CD14-positive monocyte (primary cell): Measurements from ENCODE around the gene C4BPA. TPM values are rescaled to one million over a fixed set of nuclear protein-coding genes. Genes with fewer than 3 reads are reported as not detected.

Source experiments
- DNase-seq, 3 donors: peaks; one replicate each; pipeline ENCODE4 v3.0.0-alpha.2; 2011 to 2022
- H2AFZ ChIP-seq: 2 replicates; pipeline ENCODE4 v1.6.0; 2012; ENCODE audit warnings: mild to moderate bottlenecking, low read depth, low read length, inconsistent platforms; ENCODE audit not compliant: insufficient read depth, poor library complexity, severe bottlenecking
- H3K27ac ChIP-seq, 2 donors: 1 replicate in 1 of 2; 2 replicates in 1 of 2; pipeline ENCODE4 v1.5.1; 2012 to 2013; ENCODE audit warnings: low read length in 2 of 2, control low read depth in 1 of 2, inconsistent platforms in 1 of 2, low read depth in 1 of 2, mild to moderate bottlenecking in 1 of 2
- H3K27me3 ChIP-seq, 2 donors: one replicate each; pipeline versions ENCODE4 v1.6.0 to v1.6.1; 2011 to 2013; ENCODE audit warnings: low read length in 2 of 2; ENCODE audit not compliant: control insufficient read depth in 2 of 2, insufficient read depth in 2 of 2
- H3K36me3 ChIP-seq, 2 donors: replicated peaks in 1 of 2; 1 replicate in 1 of 2; 2 replicates in 1 of 2; pipeline versions ENCODE4 v1.5.1 to v1.6.1; 2012 to 2013; ENCODE audit warnings: low read length in 2 of 2, control low read depth in 1 of 2, inconsistent platforms in 1 of 2, mild to moderate bottlenecking in 1 of 2; ENCODE audit not compliant: insufficient read depth in 2 of 2, control insufficient read depth in 1 of 2
- H3K4me1 ChIP-seq, 2 donors: 1 replicate in 1 of 2; 2 replicates in 1 of 2; pipeline versions ENCODE4 v1.5.1 to v1.6.1; 2012 to 2013; ENCODE audit warnings: low read length in 2 of 2, control low read depth in 1 of 2, inconsistent platforms in 1 of 2, mild to moderate bottlenecking in 1 of 2, moderate library complexity in 1 of 2; ENCODE audit not compliant: insufficient read depth in 2 of 2, control insufficient read depth in 1 of 2
- H3K4me2 ChIP-seq: replicated peaks from 2 replicates; pipeline ENCODE3; 2012; ENCODE audit warnings: low read length, moderate library complexity, mild to moderate bottlenecking; ENCODE audit not compliant: poor library complexity, severe bottlenecking; ENCODE audit errors: extremely low read depth
- H3K4me3 ChIP-seq, 3 experiments: fragments of 200-600 bp in 1 of 3; sonication (generic) in 1 of 3; replicated peaks in 1 of 3; 1 replicate in 2 of 3; 2 replicates in 1 of 3; pipeline ENCODE4 v1.5.1; 2011 to 2013; ENCODE audit warnings: low read length in 3 of 3, mild to moderate bottlenecking in 3 of 3, control low read depth in 2 of 3, low read depth in 2 of 3, inconsistent platforms in 1 of 3, moderate library complexity in 1 of 3
- H3K79me2 ChIP-seq: 2 replicates; pipeline ENCODE4 v1.6.0; 2012; ENCODE audit warnings: mild to moderate bottlenecking, control low read depth, inconsistent platforms, low read length, moderate library complexity; ENCODE audit not compliant: insufficient read depth
- H3K9ac ChIP-seq: 2 replicates; pipeline ENCODE4 v1.6.0; 2017; ENCODE audit warnings: low read length, mild to moderate bottlenecking; ENCODE audit not compliant: insufficient read depth, poor library complexity, severe bottlenecking
- H3K9me3 ChIP-seq, 2 donors: replicated peaks in 1 of 2; 1 replicate in 1 of 2; 2 replicates in 1 of 2; pipeline versions ENCODE4 v1.5.1 to v1.6.1; 2012 to 2013; ENCODE audit warnings: low read length in 2 of 2, control low read depth in 1 of 2; ENCODE audit not compliant: control insufficient read depth in 1 of 2, insufficient read depth in 1 of 2
- H4K20me1 ChIP-seq: 2 replicates; pipeline ENCODE4 v1.6.0; 2012; ENCODE audit warnings: mild to moderate bottlenecking, low read length, control low read depth, moderate library complexity; ENCODE audit not compliant: insufficient read depth
- H3K27ac Mint-ChIP-seq, 7 donors: one replicate each; pipeline ENCODE4 v1.8.0; 2020; ENCODE audit warnings: mild to moderate bottlenecking in 7 of 7, mixed read lengths in 7 of 7, moderate library complexity in 6 of 7, inconsistent platforms in 2 of 7
- H3K27me3 Mint-ChIP-seq, 3 donors: one replicate each; pipeline ENCODE4 v1.8.0; 2021 to 2022; ENCODE audit warnings: low read depth in 3 of 3, mild to moderate bottlenecking in 3 of 3, mixed read lengths in 3 of 3, moderate library complexity in 3 of 3, inconsistent platforms in 1 of 3
- H3K36me3 Mint-ChIP-seq, 2 donors: one replicate each; pipeline ENCODE4 v1.8.0; 2020; ENCODE audit warnings: mixed read lengths in 2 of 2, inconsistent platforms in 1 of 2, mild to moderate bottlenecking in 1 of 2
- H3K4me1 Mint-ChIP-seq: one replicate; pipeline ENCODE4 v1.8.0; 2020; ENCODE audit warnings: mild to moderate bottlenecking, mixed read lengths
- H3K4me3 Mint-ChIP-seq, 2 donors: one replicate each; pipeline ENCODE4 v1.8.0; 2020; ENCODE audit warnings: mild to moderate bottlenecking in 2 of 2, mixed read lengths in 2 of 2, moderate library complexity in 1 of 2
- H3K9me3 Mint-ChIP-seq, 7 donors: one replicate each; pipeline ENCODE4 v1.8.0; 2020 to 2022; ENCODE audit warnings: mixed read lengths in 7 of 7, mild to moderate bottlenecking in 6 of 7, moderate library complexity in 6 of 7, inconsistent platforms in 2 of 7
- WGBS: methylation state at CpG from one replicate; pipeline ENCODE4 v1.1.5; 2013; ENCODE audit warnings: missing lambda C conversion rate; ENCODE audit not compliant: insufficient coverage; 5-methylcytosine and 5-hydroxymethylcytosine counted together
- intact Hi-C, 2 donors: fragments of 100-400 bp; cut with micrococcal nuclease; formaldehyde crosslinking; loops; one replicate each; pipeline versions ENCODE4 v1.15.0 to v1.15.1; 2023
- polyA plus RNA-seq, 3 donors: library from polyadenylated mRNA; depleted of rRNA in 1 of 3; unstranded in 2 of 3; stranded (reverse) in 1 of 3; fragments of 300-500 nt in 2 of 3; fragments of >200 nt in 1 of 3; fragmentation: Illumina TruSeq in 2 of 3; gene quantifications; 1 replicate in 2 of 3; 2 replicates in 1 of 3; pipeline ENCODE4 v1.2.3, GENCODE V29; 2012 to 2021
- TF ChIP-seq, protein P1 (sequence below): fragments of 200-600 bp; IDR thresholded peaks from one replicate; pipeline ENCODE4 v1.8.0; 2022; ENCODE audit warnings: antibody characterized with exemption, mild to moderate bottlenecking

Gene C4BPA
- polyA plus RNA-seq, 3 donors = 0.09 to 0.25 (median 0.13) TPM

GRCh38 chr1:207156826-207157225 lies 52.8 kb downstream of the C4BPA start:
- Histone ChIP-seq H3K9me3 (peaks cover 8 to 12% of the 10 kb centered on the region in 2 donors), H4K20me1 (no peaks in the 10 kb centered on the region), H2AFZ (no peak overlapping the region), H3K27ac (peak overlapping the region in 1 of 2 donors; percentile 61), H3K27me3 (no peaks in the 10 kb centered on the region), H3K4me1 (peaks cover 24 to 36% of the 10 kb centered on the region in 2 donors), H3K36me3 (no peaks in the 10 kb centered on the region), H3K4me2 (no peak overlapping the region), H3K4me3 (no peak overlapping the region), H3K79me2 (no peaks in the 10 kb centered on the region), H3K9ac (no peak overlapping the region)
- Mint-ChIP-seq H3K27ac (peak overlapping the region in 5 of 7 donors; percentile 0 to 79 (median 71)), H3K4me3 (no peak overlapping the region), H3K27me3 (no peaks in the 10 kb centered on the region), H3K9me3 (peaks cover 4 to 11% (median 4%) of the 10 kb centered on the region in 7 donors), H3K36me3 (no peaks in the 10 kb centered on the region), H3K4me1 (peaks cover 38% of the 10 kb centered on the region)
- no peak for DNase-seq
- intact Hi-C loops = no loop called here
- 43% methylated on average over 1 of the region's 5 CpGs for WGBS
- TF ChIP-seq, protein P1, sequence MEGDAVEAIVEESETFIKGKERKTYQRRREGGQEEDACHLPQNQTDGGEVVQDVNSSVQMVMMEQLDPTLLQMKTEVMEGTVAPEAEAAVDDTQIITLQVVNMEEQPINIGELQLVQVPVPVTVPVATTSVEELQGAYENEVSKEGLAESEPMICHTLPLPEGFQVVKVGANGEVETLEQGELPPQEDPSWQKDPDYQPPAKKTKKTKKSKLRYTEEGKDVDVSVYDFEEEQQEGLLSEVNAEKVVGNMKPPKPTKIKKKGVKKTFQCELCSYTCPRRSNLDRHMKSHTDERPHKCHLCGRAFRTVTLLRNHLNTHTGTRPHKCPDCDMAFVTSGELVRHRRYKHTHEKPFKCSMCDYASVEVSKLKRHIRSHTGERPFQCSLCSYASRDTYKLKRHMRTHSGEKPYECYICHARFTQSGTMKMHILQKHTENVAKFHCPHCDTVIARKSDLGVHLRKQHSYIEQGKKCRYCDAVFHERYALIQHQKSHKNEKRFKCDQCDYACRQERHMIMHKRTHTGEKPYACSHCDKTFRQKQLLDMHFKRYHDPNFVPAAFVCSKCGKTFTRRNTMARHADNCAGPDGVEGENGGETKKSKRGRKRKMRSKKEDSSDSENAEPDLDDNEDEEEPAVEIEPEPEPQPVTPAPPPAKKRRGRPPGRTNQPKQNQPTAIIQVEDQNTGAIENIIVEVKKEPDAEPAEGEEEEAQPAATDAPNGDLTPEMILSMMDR = no peak

GRCh38 chr1:207164086-207164485 lies 60.1 kb downstream of the C4BPA start:
- H3K27ac Mint-ChIP-seq = no peak overlapping the region
- Histone ChIP-seq H3K36me3 (no peaks in the 10 kb centered on the region), H4K20me1 (no peaks in the 10 kb centered on the region), H3K9ac (no peak overlapping the region), H3K9me3 (no peaks in the 10 kb centered on the region), H3K4me1 (no peaks in the 10 kb centered on the region), H3K79me2 (no peaks in the 10 kb centered on the region), H2AFZ (no peak overlapping the region), H3K4me2 (no peak overlapping the region), H3K27ac (no peak overlapping the region), H3K4me3 (no peak overlapping the region), H3K27me3 (no peaks in the 10 kb centered on the region)
- H3K36me3 Mint-ChIP-seq = no peaks in the 10 kb centered on the region
- peaks cover 0 to 9% (median 5%) of the 10 kb centered on the region in 7 donors for H3K9me3 Mint-ChIP-seq
- H3K27me3 Mint-ChIP-seq = no peaks in the 10 kb centered on the region
- no peak for DNase-seq
- intact Hi-C loops = no loop called here
- no peak overlapping the region for H3K4me3 Mint-ChIP-seq
- H3K4me1 Mint-ChIP-seq = peaks cover 7% of the 10 kb centered on the region
- WGBS = no CpG with 5 or more reads among the region's 1 CpG
- TF ChIP-seq, protein P1 = no peak
